HepG2 (cell line): ENCODE measurements around the gene GRAMD2A. TPM values are rescaled to one million over a fixed set of nuclear protein-coding genes. Genes with fewer than 3 reads are reported as not detected.

Experiments used
- CC2D1A ChIP-seq: sonication (generic); formaldehyde crosslinking; IDR thresholded peaks from 2 replicates; pipeline ENCODE4 v1.8.1; 2023; ENCODE audit warnings: mild to moderate bottlenecking, missing genetic modification reagents
- CEBPG ChIP-seq: IDR thresholded peaks from 2 replicates; pipeline ENCODE4 v1.6.1; 2016
- FOXP1 ChIP-seq, 2 experiments: fragments of 450-650 bp in 1 of 2; IDR thresholded peaks; 2 replicates each; pipeline ENCODE4 v1.6.1; 2017 to 2018; ENCODE audit warnings: antibody characterized with exemption in 1 of 2
- HNRNPK ChIP-seq: fragments of 200-400 bp; formaldehyde crosslinking; IDR thresholded peaks from 2 replicates; pipeline ENCODE4 v1.6.1; 2018; ENCODE audit warnings: low read length, low read depth, moderate library complexity, mild to moderate bottlenecking; ENCODE audit not compliant: poor library complexity, severe bottlenecking
- HOXA5 ChIP-seq: sonication (generic); formaldehyde crosslinking; IDR thresholded peaks from 2 replicates; pipeline ENCODE4 v1.4.0; 2020; ENCODE audit warnings: missing genetic modification reagents
- HOXA7 ChIP-seq: sonication (generic); formaldehyde crosslinking; IDR thresholded peaks from 2 replicates; pipeline ENCODE4 v1.8.1; 2022; ENCODE audit warnings: mild to moderate bottlenecking, missing genetic modification reagents, moderate library complexity
- IRX3 ChIP-seq: sonication (generic); formaldehyde crosslinking; IDR thresholded peaks from 2 replicates; pipeline ENCODE4 v1.8.1; 2023; ENCODE audit warnings: mild to moderate bottlenecking, low read depth, missing genetic modification reagents, borderline replicate concordance
- MBD4 ChIP-seq: IDR thresholded peaks from 2 replicates; pipeline ENCODE4 v1.6.1; 2012; ENCODE audit warnings: low read length, inconsistent platforms, borderline replicate concordance
- MEF2D ChIP-seq: sonication (generic); formaldehyde crosslinking; IDR thresholded peaks from 2 replicates; pipeline ENCODE4 v1.5.1; 2020; ENCODE audit warnings: mild to moderate bottlenecking, missing genetic modification reagents
- NFATC3 ChIP-seq: sonication (generic); formaldehyde crosslinking; IDR thresholded peaks from 2 replicates; pipeline ENCODE4 v1.5.1; 2020; ENCODE audit warnings: mild to moderate bottlenecking, missing genetic modification reagents
- NFRKB ChIP-seq: fragments of 450-650 bp; IDR thresholded peaks from 2 replicates; pipeline ENCODE4 v1.6.1; 2017
- PHF21A ChIP-seq: sonication (generic); formaldehyde crosslinking; IDR thresholded peaks from 2 replicates; pipeline ENCODE4 v1.5.0; 2020; ENCODE audit warnings: mild to moderate bottlenecking, missing genetic modification reagents
- SRF ChIP-seq: IDR thresholded peaks from 2 replicates; pipeline ENCODE4 v1.6.1; 2011; ENCODE audit warnings: mild to moderate bottlenecking, low read depth, low read length, moderate library complexity
- WIZ ChIP-seq: sonication (generic); formaldehyde crosslinking; IDR thresholded peaks from 2 replicates; pipeline ENCODE4 v1.5.1; 2020; ENCODE audit warnings: mild to moderate bottlenecking, missing genetic modification reagents
- ZBTB7A ChIP-seq: sonication (generic); formaldehyde crosslinking; IDR thresholded peaks from 2 replicates; pipeline ENCODE4 v1.8.0; 2022; ENCODE audit warnings: mild to moderate bottlenecking, missing genetic modification reagents
- ZFP36L2 ChIP-seq: sonication (generic); formaldehyde crosslinking; IDR thresholded peaks from 2 replicates; pipeline ENCODE4 v1.4.0; 2020; ENCODE audit warnings: missing genetic modification reagents
- ZFP82 ChIP-seq: sonication (generic); formaldehyde crosslinking; IDR thresholded peaks from 2 replicates; pipeline ENCODE4 v1.5.1; 2020; ENCODE audit warnings: mild to moderate bottlenecking, missing genetic modification reagents, borderline replicate concordance
- ZKSCAN5 ChIP-seq: sonication (generic); formaldehyde crosslinking; IDR thresholded peaks from 2 replicates; pipeline ENCODE4 v1.5.1; 2020; ENCODE audit warnings: mild to moderate bottlenecking, missing genetic modification reagents
- ZNF431 ChIP-seq: sonication (generic); formaldehyde crosslinking; IDR thresholded peaks from 2 replicates; pipeline ENCODE4 v1.9.0; 2022; ENCODE audit warnings: missing genetic modification reagents, low read depth, mild to moderate bottlenecking, borderline replicate concordance
- ZNF550 ChIP-seq: sonication (generic); formaldehyde crosslinking; IDR thresholded peaks from 2 replicates; pipeline ENCODE4 v1.4.0; 2020; ENCODE audit warnings: mild to moderate bottlenecking, missing genetic modification reagents, borderline replicate concordance
- ZNF605 ChIP-seq: sonication (generic); formaldehyde crosslinking; IDR thresholded peaks from 2 replicates; pipeline ENCODE4 v1.8.0; 2022; ENCODE audit warnings: mild to moderate bottlenecking, missing genetic modification reagents
- ZNF704 ChIP-seq: sonication (generic); formaldehyde crosslinking; IDR thresholded peaks from 2 replicates; pipeline ENCODE4 v1.8.1; 2023; ENCODE audit warnings: mild to moderate bottlenecking, inconsistent platforms, moderate library complexity, missing genetic modification reagents, borderline replicate concordance
- ZNF749 ChIP-seq: sonication (generic); formaldehyde crosslinking; IDR thresholded peaks from 2 replicates; pipeline ENCODE4 v1.8.0; 2022; ENCODE audit warnings: mild to moderate bottlenecking, missing genetic modification reagents, moderate library complexity, borderline replicate concordance
- ZNF761 ChIP-seq: sonication (generic); formaldehyde crosslinking; conservative IDR thresholded peaks from 2 replicates; pipeline ENCODE4 v1.4.0; 2020; ENCODE audit warnings: mild to moderate bottlenecking, missing genetic modification reagents
- polyA plus RNA-seq, 8 experiments: library from polyadenylated mRNA; depleted of rRNA in 3 of 8; stranded (reverse) in 7 of 8; unstranded in 1 of 8; fragments of >200 nt; fragmentation: Illumina TruSeq in 4 of 8; extraction: Trizol in 4 of 8; gene quantifications; 2 replicates each; pipeline versions ENCODE4 v1.2.1 to v1.2.3, GENCODE V29; 2011 to 2016; ENCODE audit warnings: low read depth in 4 of 8, missing spikeins in 1 of 8, mixed read lengths in 1 of 8; ENCODE audit not compliant: insufficient read depth in 1 of 8
- total RNA-seq, 5 experiments: library from RNA; depleted of rRNA; stranded (reverse); fragments of >200 nt; fragmentation: Illumina TruSeq; extraction: Trizol; gene quantifications; 2 replicates each; pipeline ENCODE4 v1.2.3, GENCODE V29; 2016; ENCODE audit warnings: low read depth in 1 of 5
- TF ChIP-seq, protein P1 (sequence below): sonication (generic); formaldehyde crosslinking; IDR thresholded peaks from 2 replicates; pipeline ENCODE4 v1.8.1; 2023; ENCODE audit warnings: mild to moderate bottlenecking, moderate library complexity, missing genetic modification reagents
- TF ChIP-seq, protein P2 (sequence below): sonication (generic); formaldehyde crosslinking; conservative IDR thresholded peaks from 2 replicates; pipeline ENCODE4 v1.5.0; 2020; ENCODE audit warnings: missing genetic modification reagents
- TF ChIP-seq, protein P3 (sequence below): sonication (generic); formaldehyde crosslinking; IDR thresholded peaks from 2 replicates; pipeline ENCODE4 v1.5.1; 2020; ENCODE audit warnings: missing genetic modification reagents, mild to moderate bottlenecking, borderline replicate concordance

The GRAMD2A gene
- total and polyA plus RNA-seq, 2 of the 13 experiments (the other 11 are each of a cell fraction or from before 2014, with no cell fraction given): 0.04 TPM; not detected in 1

DNA sequence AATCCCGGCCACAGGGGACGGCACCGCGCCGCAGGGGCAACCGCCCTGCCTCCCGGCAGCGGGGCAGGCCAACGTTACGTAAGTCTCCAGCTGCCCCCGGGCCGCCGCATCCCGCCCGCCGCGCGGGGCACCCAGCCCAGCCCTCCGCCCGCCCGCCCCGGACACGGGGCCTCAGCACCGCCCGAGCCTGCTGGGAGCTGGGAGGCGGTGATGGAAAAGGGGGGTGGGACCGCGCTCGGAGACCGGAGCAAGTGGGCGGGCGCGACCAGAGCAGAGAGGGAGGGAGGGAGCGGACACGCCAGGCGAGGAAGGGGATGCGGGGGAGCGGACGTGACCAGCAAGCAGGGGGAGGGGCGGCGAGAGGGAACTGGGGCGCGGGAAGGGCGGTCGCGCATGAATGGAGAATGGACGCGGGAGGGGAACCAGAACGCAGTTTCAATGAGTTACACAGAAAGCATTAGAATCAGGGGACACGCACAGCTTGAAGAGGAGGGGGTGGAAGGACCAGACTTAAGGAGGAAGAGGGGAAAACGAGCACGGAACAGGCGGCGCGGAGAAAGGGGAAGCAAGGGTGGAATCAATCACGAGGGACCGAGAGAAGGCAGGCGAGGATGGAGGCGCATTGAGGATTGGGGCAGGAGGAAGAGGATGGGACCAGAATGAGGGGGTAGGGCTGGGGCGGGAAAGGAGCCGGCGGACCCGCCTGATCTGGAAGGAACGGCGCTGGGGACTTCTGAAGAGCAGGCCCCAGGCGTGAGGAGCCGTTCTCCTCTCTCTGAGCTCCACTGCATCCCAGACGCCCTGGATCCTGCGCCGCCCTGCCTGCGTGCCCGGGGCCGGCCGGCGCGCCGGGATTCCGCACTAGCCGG, 32.8 kb upstream of the GRAMD2A start (continued):
- no peak for TF ChIP-seq MEF2D
- no peak for TF ChIP-seq NFATC3 (CRISPR knock-in tag)
- no peak for TF ChIP-seq HOXA5 (CRISPR knock-in tag)
- TF ChIP-seq, protein P1, sequence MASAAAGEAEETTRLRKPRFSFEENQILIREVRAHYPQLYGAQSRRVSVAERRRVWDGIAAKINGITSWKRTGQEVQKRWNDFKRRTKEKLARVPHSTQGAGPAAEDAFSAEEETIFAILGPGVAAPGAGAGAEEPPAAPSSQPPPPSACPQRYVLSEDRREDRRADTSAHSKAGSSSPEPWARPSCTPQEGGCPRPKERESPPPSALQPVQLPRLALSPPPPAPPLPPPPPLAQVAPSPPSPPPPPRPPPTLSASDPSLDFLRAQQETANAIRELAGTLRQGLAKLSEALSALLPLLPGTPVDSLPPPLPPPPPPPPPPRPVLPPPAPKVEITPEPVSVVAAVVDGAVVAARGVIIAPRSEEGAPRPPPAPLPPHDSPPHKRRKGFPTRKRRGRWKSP (CRISPR knock-in tag): no peak
- TF ChIP-seq, protein P2, sequence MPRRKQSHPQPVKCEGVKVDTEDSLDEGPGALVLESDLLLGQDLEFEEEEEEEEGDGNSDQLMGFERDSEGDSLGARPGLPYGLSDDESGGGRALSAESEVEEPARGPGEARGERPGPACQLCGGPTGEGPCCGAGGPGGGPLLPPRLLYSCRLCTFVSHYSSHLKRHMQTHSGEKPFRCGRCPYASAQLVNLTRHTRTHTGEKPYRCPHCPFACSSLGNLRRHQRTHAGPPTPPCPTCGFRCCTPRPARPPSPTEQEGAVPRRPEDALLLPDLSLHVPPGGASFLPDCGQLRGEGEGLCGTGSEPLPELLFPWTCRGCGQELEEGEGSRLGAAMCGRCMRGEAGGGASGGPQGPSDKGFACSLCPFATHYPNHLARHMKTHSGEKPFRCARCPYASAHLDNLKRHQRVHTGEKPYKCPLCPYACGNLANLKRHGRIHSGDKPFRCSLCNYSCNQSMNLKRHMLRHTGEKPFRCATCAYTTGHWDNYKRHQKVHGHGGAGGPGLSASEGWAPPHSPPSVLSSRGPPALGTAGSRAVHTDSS (CRISPR knock-in tag): no peak
- no peak for TF ChIP-seq ZNF431 (CRISPR knock-in tag)
- peak; percentile 49; the same call in 1 of the 2 replicates for TF ChIP-seq ZFP82 (CRISPR knock-in tag)
- TF ChIP-seq SRF: no peak
- TF ChIP-seq HOXA7 (CRISPR knock-in tag): no peak
- TF ChIP-seq ZNF761 (CRISPR knock-in tag): no peak
- no peak for TF ChIP-seq ZNF704 (CRISPR knock-in tag)
- TF ChIP-seq PHF21A: no peak
- TF ChIP-seq HNRNPK: peak; percentile 93
- no peak for TF ChIP-seq CEBPG (CRISPR knock-in tag)
- no peak for TF ChIP-seq WIZ (CRISPR knock-in tag)
- no peak for TF ChIP-seq ZNF605
- peak; percentile 79 for TF ChIP-seq ZBTB7A (CRISPR knock-in tag)
- TF ChIP-seq ZKSCAN5: no peak
- TF ChIP-seq FOXP1 (IDR thresholded peaks at IDR 0.05): no peak
- no peak for TF ChIP-seq FOXP1 (CRISPR knock-in tag; IDR thresholded peaks at IDR 0.05)
- TF ChIP-seq ZNF749 (CRISPR knock-in tag): no peak
- TF ChIP-seq IRX3 (CRISPR knock-in tag): peak; percentile 52
- no peak for TF ChIP-seq MBD4
- no peak for TF ChIP-seq CC2D1A
- no peak for TF ChIP-seq ZFP36L2
- no peak for TF ChIP-seq ZNF550 (CRISPR knock-in tag)
- no peak for TF ChIP-seq NFRKB
- TF ChIP-seq, protein P3, sequence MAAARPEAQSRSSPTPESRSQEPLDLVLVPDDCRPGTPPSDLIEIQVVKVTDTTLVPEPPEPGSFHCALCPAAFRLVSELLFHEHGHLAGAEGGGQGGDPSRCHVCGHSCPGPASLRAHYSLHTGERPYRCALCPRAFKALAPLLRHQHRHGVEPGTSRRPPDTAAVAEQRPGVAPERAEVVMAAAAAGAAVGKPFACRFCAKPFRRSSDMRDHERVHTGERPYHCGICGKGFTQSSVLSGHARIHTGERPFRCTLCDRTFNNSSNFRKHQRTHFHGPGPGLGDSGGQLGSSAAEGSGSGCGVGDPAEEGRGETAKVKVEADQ (CRISPR knock-in tag): no peak
